ENCODE results near the gene ETFA. TPM values are rescaled to one million over a fixed set of nuclear protein-coding genes. Genes with fewer than 3 reads are reported as not detected.

Gene ETFA
- total RNA-seq (2014; rRNA removed; shearing (Covaris generic)): 216 and 236 TPM in 2 replicates

- peak; percentile 97 for DNase-seq (ENCODE audit: low read depth)
Observed at GRCh38 chr15:76311100-76311953, at the start of gene ETFA. Gene ETFA, minus strand, starts transcription at chr15:76311469. Its CDS starts 81 bp downstream, at chr15:76311388.

GRCh38 chr15:76360416-76360815 lies 49.1 kb upstream of the ETFA start:
- DNase-seq (ENCODE audit: low read depth): no peak

GRCh38 chr15:76359152-76359551 lies 47.9 kb upstream of the ETFA start:
- no peak for DNase-seq (ENCODE audit: low read depth)

GRCh38 chr15:76358453-76358852 lies 47.2 kb upstream of the ETFA start:
- DNase-seq (ENCODE audit: low read depth): no peak

- no peak for DNase-seq (ENCODE audit: low read depth)
Observed at GRCh38 chr15:76354823-76355440, 43.7 kb upstream of the ETFA start.

- DNase-seq (ENCODE audit: low read depth): no peak
Observed at GRCh38 chr15:76353903-76354302, 42.6 kb upstream of the ETFA start.

- DNase-seq (ENCODE audit: low read depth): no peak
Observed at GRCh38 chr15:76353023-76353577, 41.8 kb upstream of the ETFA start.

- no peak for DNase-seq (ENCODE audit: low read depth)
Observed at GRCh38 chr15:76349301-76350070, 38.2 kb upstream of the ETFA start.

- no peak for DNase-seq (ENCODE audit: low read depth)
Observed at GRCh38 chr15:76347482-76348055, 36.3 kb upstream of the ETFA start.

GRCh38 chr15:76346669-76347481 lies 35.6 kb upstream of the ETFA start:
- DNase-seq (ENCODE audit: low read depth): no peak

GRCh38 chr15:76345880-76346668 lies 34.8 kb upstream of the ETFA start:
- no peak for DNase-seq (ENCODE audit: low read depth)

- DNase-seq (ENCODE audit: low read depth): no peak
Observed at GRCh38 chr15:76345583-76345879, 34.3 kb upstream of the ETFA start.

- DNase-seq (ENCODE audit: low read depth): no peak
Observed at GRCh38 chr15:76344893-76345582, 33.8 kb upstream of the ETFA start.

GRCh38 chr15:76343313-76343996 lies 32.2 kb upstream of the ETFA start:
- no peak for DNase-seq (ENCODE audit: low read depth)

- no peak for DNase-seq (ENCODE audit: low read depth)
Observed at GRCh38 chr15:76342382-76343201, 31.3 kb upstream of the ETFA start.

GRCh38 chr15:76342058-76342381 lies 30.8 kb upstream of the ETFA start:
- DNase-seq (ENCODE audit: low read depth): no peak

GRCh38 chr15:76341366-76342057 lies 30.2 kb upstream of the ETFA start:
- DNase-seq (ENCODE audit: low read depth): no peak
